ENCODE data around the gene ZBTB11.
"Not testable (repeated sequence)": the region's sequence is repeated elsewhere in the genome, so short reads cannot be mapped to it uniquely, and the experiment has no call there.

Gene ZBTB11

DNA sequence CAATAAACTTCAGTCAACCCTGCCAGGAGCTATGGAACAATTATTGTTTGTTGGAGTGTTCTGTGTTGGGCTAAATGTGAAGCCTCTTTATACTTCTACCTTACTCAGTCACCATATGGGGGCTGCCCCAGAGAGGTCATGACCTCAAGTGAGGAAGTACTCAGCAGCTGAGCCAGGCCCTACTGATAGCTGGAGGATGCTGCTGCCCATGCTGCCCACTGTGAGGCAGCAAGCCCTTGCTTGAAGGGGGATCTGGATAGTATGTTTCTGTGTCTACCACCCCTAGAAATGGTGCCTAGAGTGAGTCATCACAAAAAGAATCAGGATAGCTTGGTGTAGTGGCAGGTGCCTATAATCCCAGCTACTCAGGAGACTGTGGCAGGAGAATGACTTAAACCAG lies 14.0 kb upstream of the ZBTB11 start:
- no peak for DNase-seq (ENCODE audit: low read depth in 2 of 2)

GRCh38 chr3:101689286-101689685 lies 12.4 kb upstream of the ZBTB11 start:
- DNase-seq (ENCODE audit: low read depth in 2 of 2) = no peak

GRCh38 chr3:101687142-101687931 lies 10.4 kb upstream of the ZBTB11 start:
- DNase-seq (ENCODE audit: low read depth in 2 of 2) = no peak

GRCh38 chr3:101685870-101686307 lies 9.0 kb upstream of the ZBTB11 start:
- no peak for DNase-seq (ENCODE audit: low read depth in 2 of 2)

DNA sequence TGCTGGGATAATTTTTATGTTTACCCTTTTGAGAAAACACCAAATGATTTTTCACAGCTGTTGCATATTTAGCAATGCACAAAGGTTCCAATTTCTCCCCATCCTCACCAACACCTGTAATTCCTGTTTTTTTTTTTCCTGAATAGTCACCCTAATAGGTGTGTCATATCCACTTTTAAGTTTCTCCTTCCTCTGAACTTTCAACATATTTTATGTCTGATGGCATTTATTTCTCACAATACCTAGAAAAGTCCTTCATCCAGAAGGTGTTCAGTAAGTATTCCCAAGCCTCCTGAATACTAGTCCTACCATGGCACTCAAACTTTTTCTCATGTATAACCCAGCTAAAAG lies 8.1 kb upstream of the ZBTB11 start:
- no peak for DNase-seq (ENCODE audit: low read depth in 2 of 2)

- DNase-seq (ENCODE audit: low read depth in 2 of 2) = no peak
These were observed 3.5 kb upstream of the ZBTB11 start for GRCh38 chr3:101680466-101680865.

GRCh38 chr3:101678837-101679236 lies 1.9 kb upstream of the ZBTB11 start:
- not testable (repeated sequence) for DNase-seq (ENCODE audit: low read depth in 2 of 2)

DNA sequence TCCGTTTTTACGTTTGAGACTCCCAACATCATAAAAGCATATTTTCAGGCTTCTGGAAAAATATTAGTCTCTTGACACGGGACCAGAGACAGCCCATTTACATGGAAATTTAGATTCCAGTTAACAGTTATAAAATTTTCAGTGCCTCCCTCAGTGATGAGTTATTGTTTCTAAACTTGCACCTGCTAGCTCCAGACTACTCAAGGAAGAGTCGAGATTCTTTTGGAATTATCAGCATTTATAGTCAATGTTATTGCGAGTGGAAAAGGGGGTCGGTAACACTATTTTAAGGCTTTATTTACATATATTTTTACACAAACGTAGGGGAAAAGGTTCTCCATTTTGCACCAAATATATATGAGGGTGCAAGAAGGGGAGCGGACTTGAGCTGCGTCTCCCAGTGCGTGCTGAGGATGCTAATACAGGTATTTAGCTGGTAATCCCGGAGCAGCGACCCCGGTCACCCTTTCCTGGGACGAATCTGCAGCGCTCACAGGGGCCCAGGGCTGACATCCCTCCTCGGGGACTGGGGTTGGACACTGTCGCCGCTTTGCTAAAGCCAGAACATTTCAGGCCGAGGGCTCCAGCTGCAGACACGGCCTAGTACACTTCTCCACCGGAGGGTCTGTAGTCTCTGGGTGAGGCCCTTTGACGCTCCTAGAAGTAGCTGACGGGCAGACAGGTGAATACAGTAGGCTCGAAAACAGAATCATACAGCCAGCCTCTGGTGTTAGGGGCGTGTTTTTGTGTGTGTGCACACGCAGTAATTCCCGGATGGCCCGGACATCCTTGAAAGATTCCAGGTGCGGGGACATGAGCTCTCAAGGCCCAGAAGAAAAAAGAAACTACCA lies 729 bp upstream of the ZBTB11 start:
- no peak for DNase-seq (ENCODE audit: low read depth in 2 of 2)

- DNase-seq (ENCODE audit: low read depth in 2 of 2) = peak; percentile 88 to 95
These were observed 642 bp downstream of the ZBTB11 start for GRCh38 chr3:101676216-101676764.

GRCh38 chr3:101675709-101676215 lies 1.2 kb downstream of the ZBTB11 start:
- no peak for DNase-seq (ENCODE audit: low read depth in 2 of 2)

- DNase-seq (ENCODE audit: low read depth in 2 of 2) = no peak
These were observed 2.4 kb downstream of the ZBTB11 start for GRCh38 chr3:101674518-101674917.

- DNase-seq (ENCODE audit: low read depth in 2 of 2) = no peak
These were observed 3.0 kb downstream of the ZBTB11 start for GRCh38 chr3:101673953-101674352.

- DNase-seq (ENCODE audit: low read depth in 2 of 2) = no peak
These were observed 5.9 kb downstream of the ZBTB11 start for GRCh38 chr3:101671014-101671413.

DNA sequence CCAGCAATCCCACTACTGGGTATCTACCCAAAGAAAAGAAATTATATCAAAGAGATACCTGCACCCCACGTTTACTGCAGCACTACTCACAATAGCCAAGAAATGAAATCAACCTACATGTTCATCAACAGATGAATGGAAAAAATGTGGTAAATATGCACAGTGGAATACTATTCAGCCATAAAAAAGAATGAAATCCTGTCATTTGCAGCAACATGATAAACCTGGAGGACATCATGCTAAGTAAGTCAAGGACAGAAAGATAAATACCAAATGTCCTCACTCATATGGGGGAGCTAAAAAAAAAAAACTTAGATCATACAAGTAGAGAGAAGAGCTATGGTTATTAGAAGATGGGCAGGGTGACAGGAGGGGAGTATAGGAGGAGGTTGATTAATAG lies 9.1 kb downstream of the ZBTB11 start:
- no peak for DNase-seq (ENCODE audit: low read depth in 2 of 2)

GRCh38 chr3:101667331-101667730 lies 9.6 kb downstream of the ZBTB11 start:
- no peak for DNase-seq (ENCODE audit: low read depth in 2 of 2)

GRCh38 chr3:101665851-101666250 lies 11.1 kb downstream of the ZBTB11 start:
- DNase-seq (ENCODE audit: low read depth in 2 of 2) = no peak

DNA sequence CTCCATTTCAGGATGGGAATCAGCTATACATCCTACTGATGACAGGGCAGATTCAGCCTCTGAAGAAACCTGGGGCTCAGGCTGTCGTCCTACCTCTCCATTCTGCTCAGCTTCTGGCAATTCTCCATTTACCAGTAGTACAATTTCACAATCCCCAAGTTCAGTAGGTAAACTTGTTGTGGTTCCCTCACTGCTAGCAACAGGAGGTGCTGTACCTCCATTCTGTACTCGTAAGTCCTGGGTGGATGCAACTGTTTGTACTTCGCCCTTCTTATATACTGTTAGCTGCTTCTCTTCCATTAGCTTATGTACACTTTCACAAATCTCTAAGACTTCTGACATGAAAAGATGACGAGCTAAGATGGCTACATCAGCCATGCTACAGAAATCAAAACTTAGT lies 11.6 kb downstream of the ZBTB11 start:
- no peak for DNase-seq (ENCODE audit: low read depth in 2 of 2)

DNA sequence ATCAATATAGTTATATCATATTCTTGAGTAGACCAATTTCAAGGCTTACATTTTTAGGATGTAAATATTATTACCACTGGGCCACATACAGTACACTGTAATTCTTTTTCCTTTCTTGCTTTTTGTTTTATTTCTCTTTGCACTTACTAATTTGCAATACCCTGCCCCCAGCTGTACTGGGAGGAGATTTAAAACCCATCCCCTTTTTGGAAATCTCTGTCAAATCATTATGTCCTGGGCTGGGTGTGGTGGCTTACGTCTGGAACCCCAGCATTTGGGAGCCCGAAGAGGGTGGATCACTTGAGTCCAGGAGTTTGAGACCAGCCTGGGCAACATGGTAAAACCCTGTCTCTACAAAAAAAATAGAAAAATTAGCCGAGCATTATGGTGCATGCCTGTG lies 16.2 kb downstream of the ZBTB11 start:
- DNase-seq (ENCODE audit: low read depth in 2 of 2) = no peak

GRCh38 chr3:101656651-101657050 lies 20.3 kb downstream of the ZBTB11 start:
- no peak for DNase-seq (ENCODE audit: low read depth in 2 of 2)

GRCh38 chr3:101646726-101647125 lies 30.2 kb downstream of the ZBTB11 start:
- DNase-seq (ENCODE audit: low read depth in 2 of 2) = no peak

DNA sequence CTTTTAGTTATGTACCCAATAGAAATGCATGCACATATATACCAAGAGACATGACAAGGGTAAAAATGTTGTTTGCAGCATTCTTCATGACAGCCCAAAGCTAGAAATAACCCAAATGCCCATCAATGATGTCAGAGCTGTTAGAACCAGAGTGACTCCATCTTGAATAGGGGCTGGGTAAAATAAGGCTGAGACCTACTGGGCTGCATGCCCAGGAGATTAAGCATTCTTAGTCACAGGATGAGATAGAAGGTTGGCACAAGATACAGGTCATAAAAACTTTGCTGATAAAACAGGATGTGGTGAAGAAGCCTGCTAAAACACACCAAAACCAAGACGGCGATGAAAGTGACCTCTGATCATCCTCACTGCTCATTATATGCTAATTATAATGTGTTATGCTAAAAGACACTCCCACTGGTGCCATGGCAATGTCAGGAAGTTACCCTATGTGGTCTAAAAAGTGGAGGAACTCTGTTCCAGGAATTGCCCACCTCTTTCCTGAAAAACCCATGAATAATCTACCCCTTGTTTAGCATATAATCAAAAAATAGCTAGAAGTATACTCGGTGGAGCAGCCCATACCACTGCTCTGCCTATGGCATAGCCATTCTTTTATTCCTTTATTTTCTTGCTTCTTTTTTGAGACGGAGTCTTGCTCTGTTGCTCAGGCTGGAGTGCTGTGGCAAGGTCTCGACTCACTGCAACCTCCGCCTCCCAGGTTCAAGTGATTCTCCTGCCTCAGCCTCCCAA lies 32.9 kb downstream of the ZBTB11 start:
- peak; percentile 15 to 46 for DNase-seq (ENCODE audit: low read depth in 2 of 2)

All from stimulated activated CD8-positive, alpha-beta memory T cell treated with anti-CD3 and anti-CD28 coated beads, Interleukin-7, amount 100 ng/mL, for 4 hours (primary cell).